Panc1 (cell line): ENCODE data around the gene TOMM5. TPM values are rescaled to one million over a fixed set of nuclear protein-coding genes. Genes with fewer than 3 reads are reported as not detected.

Source experiments
- ATAC-seq: fragments of 200-7000 bp; cut with Tn5 transposase; 2 replicates; pipeline ENCODE4 v1.9.1; 2020; ENCODE audit warnings: mild to moderate bottlenecking, moderate library complexity
- BruUV-seq: library from RNA; stranded (reverse); fragments of 400-500 nt; replicated peaks from 2 replicates; lab custom pipeline; 2021; lab: Mats Ljungman, UMichigan
- CTCF ChIA-PET: fragments of 300-600 bp; sonication (Branson Sonifier 250); formaldehyde crosslinking; loops from one replicate; lab custom pipeline; 2022; ENCODE audit warnings: antibody characterized with exemption; lab: Charles Lee
- POLR2A ChIA-PET: fragments of 300-600 bp; sonication (Branson Sonifier 250); formaldehyde crosslinking; loops from one replicate; lab custom pipeline; 2022; ENCODE audit warnings: antibody characterized with exemption; lab: Charles Lee
- DNase-seq: peaks from one replicate; pipeline ENCODE4 v3.0.0-alpha.2; 2010; ENCODE audit warnings: low read depth, low spot score
- H3K27ac ChIP-seq: 2 replicates; pipeline ENCODE4 v1.5.1; 2011; ENCODE audit warnings: mild to moderate bottlenecking, low read length, inconsistent platforms
- H3K27me3 ChIP-seq: fragments of 200-500 bp; sonication (Bioruptor generic); 2 replicates; pipeline ENCODE4 v1.6.0; 2014; ENCODE audit warnings: low read length, inconsistent platforms; ENCODE audit not compliant: control insufficient read depth, insufficient read depth
- H3K36me3 ChIP-seq: fragments of 200-500 bp; sonication (Bioruptor generic); 2 replicates; pipeline ENCODE4 v1.5.1; 2014; ENCODE audit warnings: inconsistent platforms, mild to moderate bottlenecking, low read length, moderate library complexity; ENCODE audit not compliant: control insufficient read depth, insufficient read depth
- H3K4me1 ChIP-seq: 2 replicates; pipeline ENCODE4 v1.5.1; 2011; ENCODE audit warnings: inconsistent platforms, mild to moderate bottlenecking, low read length, moderate library complexity; ENCODE audit not compliant: control insufficient read depth, insufficient read depth
- H3K4me3 ChIP-seq, 2 experiments: 2 replicates each; pipeline ENCODE4 v1.5.1; 2011 to 2012; ENCODE audit warnings: low read depth in 2 of 2, low read length in 2 of 2, mild to moderate bottlenecking in 2 of 2, inconsistent platforms in 1 of 2, moderate library complexity in 1 of 2
- H3K9me3 ChIP-seq: fragments of 200-500 bp; sonication (Bioruptor generic); 2 replicates; pipeline ENCODE4 v1.5.1; 2014; ENCODE audit warnings: low read depth, mild to moderate bottlenecking, inconsistent platforms, low read length, moderate library complexity; ENCODE audit not compliant: control insufficient read depth, insufficient read depth
- CTCF ChIP-seq: fragments of 450-650 bp; IDR thresholded peaks from 2 replicates; pipeline ENCODE4 v1.5.1; 2017; ENCODE audit warnings: mild to moderate bottlenecking
- POLR2AphosphoS5 ChIP-seq: IDR thresholded peaks from 2 replicates; pipeline ENCODE4 v1.6.1; 2012; ENCODE audit warnings: mild to moderate bottlenecking, low read depth, low read length, moderate library complexity
- REST ChIP-seq, 2 experiments: IDR thresholded peaks; 2 replicates each; pipeline ENCODE4 v1.6.1; 2011 to 2012; ENCODE audit warnings: low read depth in 2 of 2, control low read depth in 1 of 2, low read length in 1 of 2, mild to moderate bottlenecking in 1 of 2, moderate library complexity in 1 of 2; ENCODE audit not compliant: insufficient read depth in 1 of 2
- SIN3A ChIP-seq: IDR thresholded peaks from 2 replicates; pipeline ENCODE4 v1.6.1; 2012; ENCODE audit warnings: low read depth, mild to moderate bottlenecking, low read length, moderate library complexity, borderline replicate concordance; ENCODE audit not compliant: insufficient read depth
- TCF7L2 ChIP-seq: IDR thresholded peaks from 2 replicates; pipeline ENCODE4 v1.6.1; 2011; ENCODE audit warnings: mild to moderate bottlenecking, low read depth, low read length, inconsistent platforms
- in situ Hi-C: cut with HindIII; loops from 2 replicates; pipeline ENCODE4 v1.10.0; 2016; ENCODE audit warnings: low sequenced_read_pairs, low pct_unique_long_range_greater_than_20kb
- intact Hi-C: fragments of 100-400 bp; cut with micrococcal nuclease; formaldehyde crosslinking; loops from one replicate; pipeline ENCODE4 v1.10.0; 2022; ENCODE audit not compliant: unreplicated experiment
- total RNA-seq: library from RNA; stranded (reverse); gene quantifications from one replicate; pipeline ENCODE4 v1.2.1, GENCODE V29; 2021; ENCODE audit not compliant: unreplicated experiment

TOMM5 gene
- total RNA-seq, 1 experiment from 2014 or later, result 333 TPM

- ChIA-PET POLR2A (no interaction called here), CTCF (interaction anchor here (0.6 to 0.7 kb wide), 3 partner anchors 52 to 1078 kb away, joined by 3 to 5 read pairs (median 3); no protein-coding TSS in a partner anchor)
- ATAC-seq (no peak), DNase-seq (no peak)
- Histone ChIP-seq H3K4me3 (peak overlapping the region; percentile 29 to 54), H3K36me3 (peaks cover 4% of the 10 kb centered on the region), H3K4me1 (peaks cover 26% of the 10 kb centered on the region), H3K9me3 (no peaks in the 10 kb centered on the region), H3K27ac (0 out of 2 replicates have a peak overlapping the region, but pooled peaks have one; percentile 2), H3K27me3 (peaks cover 18% of the 10 kb centered on the region)
- TF ChIP-seq TCF7L2 (no peak), REST (IDR thresholded peaks at IDR 0.05; ENCODE audit: insufficient read depth in 1 of 2, low read depth in 2 of 2, low read length in 1 of 2) (no peak), CTCF (no peak)
- intact Hi-C loops (loop anchor here (5.0 kb wide), 1 partner anchor 153 kb away; no protein-coding TSS in a partner anchor), in situ Hi-C loops (no loop called here)
- no TSS peak for BruUV-seq
Measured at GRCh38 chr9:37593883-37594448, 1.6 kb upstream of the TOMM5 start.

GRCh38 chr9:37587521-37587920 is 4.9 kb downstream of the TOMM5 start:
- H3K36me3 ChIP-seq, result peaks cover 57% of the 10 kb centered on the region
- CTCF ChIA-PET, result no interaction called here
- intact Hi-C loops, result no loop called here

More at GRCh38 chr9:37587521-37587920, 4.9 kb downstream of the TOMM5 start:
- Histone ChIP-seq H3K27me3 (no peaks in the 10 kb centered on the region), H3K9me3 (no peaks in the 10 kb centered on the region), H3K27ac (no peak overlapping the region), H3K4me1 (peaks cover 11% of the 10 kb centered on the region), H3K4me3 (no peak overlapping the region)
- BruUV-seq, result no TSS peak
- POLR2A ChIA-PET, result no interaction called here
- in situ Hi-C loops, result no loop called here
- no peak for TF ChIP-seq CTCF
- no peak for TF ChIP-seq SIN3A
- no peak for TF ChIP-seq POLR2AphosphoS5
- no peak for TF ChIP-seq REST (IDR thresholded peaks at IDR 0.05; ENCODE audit: insufficient read depth in 1 of 2, low read depth in 2 of 2, low read length in 1 of 2)
- no peak for TF ChIP-seq TCF7L2
- DNase-seq (no peak), ATAC-seq (no peak)
